Stomach (tissue), 9 donors: ENCODE data around the gene PIEZO2. TPM values are rescaled to one million over a fixed set of nuclear protein-coding genes. Genes with fewer than 3 reads are reported as not detected.
A peak's percentile ranks its signal among the peaks of the same experiment; 100 is the strongest.

Source experiments
- DNase-seq, 2 donors: peaks; one replicate each; pipeline versions ENCODE4 v3.0.0 to v3.0.0-alpha.2; 2013 to 2019
- H3K27ac ChIP-seq, 5 donors: fragments of 200-600 bp in 4 of 5; sonication (generic) in 4 of 5; one replicate each; pipeline ENCODE4 v1.5.1; 2013 to 2019; ENCODE audit warnings: mild to moderate bottlenecking in 1 of 5, moderate library complexity in 1 of 5
- H3K27me3 ChIP-seq, 3 donors: fragments of 200-600 bp; sonication (generic); one replicate each; pipeline ENCODE4 v1.5.1; 2017 to 2019; ENCODE audit warnings: mixed run types in 1 of 3
- H3K36me3 ChIP-seq, 4 donors: fragments of 200-600 bp; sonication (generic); 1 replicate in 3 of 4; 2 replicates in 1 of 4; pipeline ENCODE4 v1.5.1; 2016 to 2019
- H3K4me1 ChIP-seq, 4 donors: fragments of 200-600 bp; sonication (generic); one replicate each; pipeline ENCODE4 v1.5.1; 2016 to 2019
- H3K4me3 ChIP-seq, 4 donors: fragments of 200-600 bp; sonication (generic) in 3 of 4; one replicate each; pipeline ENCODE4 v1.5.1; 2016 to 2019; ENCODE audit warnings: mild to moderate bottlenecking in 1 of 4
- H3K9me3 ChIP-seq, 4 donors: fragments of 200-600 bp; sonication (generic); one replicate each; pipeline ENCODE4 v1.5.1; 2016 to 2019
- CTCF ChIP-seq, 7 experiments: fragments of 450-650 bp in 4 of 7; fragments of 200-600 bp in 3 of 7; sonication (generic) in 3 of 7; IDR thresholded peaks; one replicate each; pipeline ENCODE4 v1.5.1; 2016 to 2019; ENCODE audit warnings: antibody characterized with exemption in 7 of 7, control low read depth in 2 of 7, mild to moderate bottlenecking in 1 of 7
- EP300 ChIP-seq: sonication (generic); formaldehyde crosslinking; IDR thresholded peaks from one replicate; pipeline ENCODE4 v1.6.1; 2017; ENCODE audit warnings: antibody characterized with exemption
- POLR2A ChIP-seq, 4 donors: fragments of 450-650 bp; IDR thresholded peaks; one replicate each; pipeline ENCODE4 v1.6.1; 2016; ENCODE audit warnings: antibody characterized with exemption in 4 of 4, control low read depth in 2 of 4, mild to moderate bottlenecking in 1 of 4, moderate library complexity in 1 of 4
- POLR2AphosphoS5 ChIP-seq, 3 donors: sonication (generic); formaldehyde crosslinking; IDR thresholded peaks; one replicate each; pipeline ENCODE4 v1.6.1; 2016; ENCODE audit warnings: antibody characterized with exemption in 3 of 3
- WGBS, 5 donors: extraction: QIAGEN DNeasy Blood & Tissue Kit in 3 of 5; methylation state at CpG; one replicate each; pipeline versions ENCODE4 v1.1.5 to v1.1.7; 2013 to 2018; 5-methylcytosine and 5-hydroxymethylcytosine counted together
- intact Hi-C: fragments of 100-400 bp; cut with DNase I; formaldehyde crosslinking; loops from one replicate; pipeline ENCODE4 v1.15.1; 2023; ENCODE audit warnings: low total_unique reads
- polyA plus RNA-seq, 3 donors: library from polyadenylated mRNA; stranded (reverse); fragments of 200-250 nt; gene quantifications; one replicate each; pipeline ENCODE4 v1.2.3, GENCODE V29; 2013
- total RNA-seq, 5 donors: library from RNA; depleted of rRNA; stranded (reverse); fragments of >200 nt; gene quantifications; one replicate each; pipeline versions ENCODE4 v1.1.0 to v1.2.3, GENCODE V29; 2014 to 2016
- donor health status: healthy with polysubstance abuse.
- donor health status: Bipolar disorder and iron deficiency.
- donor health status: healthy.

The PIEZO2 gene
- total and polyA plus RNA-seq, 8 donors, result 0.30 to 45.3 (median 2.5) TPM

DNA sequence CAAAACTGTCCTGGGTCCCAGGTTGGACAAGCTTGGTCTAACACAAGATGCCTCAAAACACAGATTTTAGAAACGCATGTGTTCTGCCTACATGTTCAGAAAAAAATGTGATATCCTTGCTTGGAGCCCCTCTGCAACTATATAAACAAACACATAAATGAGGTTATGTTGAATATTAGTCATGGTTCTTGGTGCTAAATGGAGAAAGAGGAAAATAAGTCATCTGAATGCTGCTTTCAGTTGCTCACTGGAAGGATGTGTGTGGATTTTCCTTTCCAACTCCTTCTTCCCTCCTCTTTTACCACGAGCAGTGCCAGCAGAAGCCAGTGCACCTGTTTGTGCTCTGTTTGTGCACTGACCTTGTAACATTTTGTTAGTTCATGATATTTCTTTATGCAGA, 85.3 kb downstream of the PIEZO2 start:
- WGBS, 5 donors, result 51 to 64% (median 60%) methylated on average over 2 of the region's 2 CpGs
- Histone ChIP-seq H3K4me1 (no peaks in the 10 kb centered on the region), H3K27ac (no peak overlapping the region), H3K4me3 (no peak overlapping the region), H3K36me3 (no peaks in the 10 kb centered on the region), H3K27me3 (no peaks in the 10 kb centered on the region), H3K9me3 (peaks cover 0 to 5% (median 2%) of the 10 kb centered on the region in 4 donors)
- intact Hi-C loops, result no loop called here
- no peak for TF ChIP-seq POLR2A (IDR thresholded peaks at IDR 0.05)
- no peak for TF ChIP-seq POLR2AphosphoS5 (IDR thresholded peaks at IDR 0.05)
- no peak for TF ChIP-seq EP300
- no peak for TF ChIP-seq CTCF (IDR thresholded peaks at IDR 0.05)
- no peak for DNase-seq

DNA sequence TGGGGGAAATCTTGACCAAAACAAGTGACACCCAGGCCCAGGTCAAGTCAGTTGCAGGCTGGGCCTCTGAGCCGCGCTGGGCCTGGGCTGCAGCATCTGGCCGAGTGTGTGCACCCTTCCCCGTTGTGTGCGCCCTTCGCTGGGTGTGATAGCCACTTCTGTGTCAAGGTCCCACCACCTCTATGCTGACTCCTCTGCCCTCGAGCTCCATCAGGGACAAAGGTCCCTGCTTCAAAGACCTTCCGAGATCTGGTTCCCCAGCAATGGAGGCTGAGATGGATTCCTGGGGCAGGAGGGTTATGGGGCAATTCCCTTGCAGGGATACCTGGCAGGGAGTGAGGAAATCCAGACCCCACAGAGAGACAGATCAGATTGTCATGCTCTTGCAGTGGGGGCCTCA, 93.6 kb downstream of the PIEZO2 start:
- no peaks in the 10 kb centered on the region for H3K4me1 ChIP-seq
- no peaks in the 10 kb centered on the region for H3K9me3 ChIP-seq
- no peak overlapping the region for H3K4me3 ChIP-seq
- H3K27me3 ChIP-seq, result no peaks in the 10 kb centered on the region
- intact Hi-C loops, result no loop called here
- no peak overlapping the region for H3K27ac ChIP-seq
- TF ChIP-seq POLR2A (IDR thresholded peaks at IDR 0.05), result no peak
- TF ChIP-seq POLR2AphosphoS5 (IDR thresholded peaks at IDR 0.05), result no peak
- no peak for TF ChIP-seq EP300
- TF ChIP-seq CTCF (IDR thresholded peaks at IDR 0.05), result no peak
- WGBS, 5 donors, result 91 to 97% (median 93%) methylated on average over 8 of the region's 8 CpGs
- no peak for DNase-seq
- no peaks in the 10 kb centered on the region for H3K36me3 ChIP-seq

GRCh38 chr18:11054497-11054896, 94.9 kb downstream of the PIEZO2 start:
- no peaks in the 10 kb centered on the region for H3K27me3 ChIP-seq
- no peaks in the 10 kb centered on the region for H3K36me3 ChIP-seq
- no peak overlapping the region for H3K4me3 ChIP-seq
- no peaks in the 10 kb centered on the region for H3K9me3 ChIP-seq
- H3K4me1 ChIP-seq, result no peaks in the 10 kb centered on the region
- WGBS, 5 donors, result 48 to 65% (median 62%) methylated on average over 4 of the region's 4 CpGs
- intact Hi-C loops, result no loop called here
- DNase-seq, result peak in 1 of 2 donors; percentile 49
- H3K27ac ChIP-seq, result no peak overlapping the region
- TF ChIP-seq POLR2A (IDR thresholded peaks at IDR 0.05) (no peak), EP300 (no peak), POLR2AphosphoS5 (IDR thresholded peaks at IDR 0.05) (no peak), CTCF (IDR thresholded peaks at IDR 0.05) (no peak)

GRCh38 chr18:11053293-11053692, 96.1 kb downstream of the PIEZO2 start:
- H3K9me3 ChIP-seq, result no peaks in the 10 kb centered on the region
- TF ChIP-seq POLR2A (IDR thresholded peaks at IDR 0.05) (no peak), POLR2AphosphoS5 (IDR thresholded peaks at IDR 0.05) (no peak), EP300 (no peak), CTCF (IDR thresholded peaks at IDR 0.05) (no peak)
- H3K4me3 ChIP-seq, result no peak overlapping the region
- no peaks in the 10 kb centered on the region for H3K4me1 ChIP-seq
- 82 to 99% (median 94%) methylated on average over 1 of the region's 1 CpG for WGBS, 5 donors
- intact Hi-C loops, result no loop called here
- no peaks in the 10 kb centered on the region for H3K27me3 ChIP-seq
- no peak overlapping the region for H3K27ac ChIP-seq
- H3K36me3 ChIP-seq, result no peaks in the 10 kb centered on the region
- DNase-seq, result no peak
